ENCODE results near the gene MCF2L. TPM values are rescaled to one million over a fixed set of nuclear protein-coding genes. Genes with fewer than 3 reads are reported as not detected.

The MCF2L gene
- total and polyA plus RNA-seq, 9 of the 15 experiments (the other 6 are each of a cell fraction or from before 2014, with no cell fraction given), result 0.05 to 0.25 (median 0.18) TPM; not detected in 5

- Histone ChIP-seq H3K4me2 (ENCODE audit: insufficient read depth, low read length) (no peak overlapping the region), H3K27me3 (ENCODE audit: control insufficient read depth in 2 of 2, insufficient read depth in 2 of 2, low read length in 2 of 2) (peaks cover 27 to 60% of the 10 kb centered on the region in 2 experiments), H3K9me3 (replicated peaks; ENCODE audit: control insufficient read depth, insufficient read depth, low read depth, low read length) (no peaks in the 10 kb centered on the region), H3K4me3 (no peak overlapping the region), H3K9ac (ENCODE audit: insufficient read depth in 1 of 2, low read depth in 2 of 2, low read length in 2 of 2) (no peak overlapping the region), H2AFZ (ENCODE audit: low read depth, low read length) (no peak overlapping the region), H3K9me1 (ENCODE audit: control insufficient read depth, insufficient read depth, low read length) (no peaks in the 10 kb centered on the region), H3K4me1 (replicated peaks in 1 of 2; ENCODE audit: control insufficient read depth in 2 of 2, insufficient read depth in 2 of 2, low read length in 2 of 2) (peaks cover 0 to 14% of the 10 kb centered on the region in 2 experiments; a peak in 2 of 5 replicates), H3K79me2 (ENCODE audit: control insufficient read depth, insufficient read depth, low read length) (no peaks in the 10 kb centered on the region), H3K36me3 (ENCODE audit: control insufficient read depth, insufficient read depth, low read length) (no peaks in the 10 kb centered on the region), H4K20me1 (replicated peaks; ENCODE audit: control insufficient read depth, insufficient read depth, low read length) (no peaks in the 10 kb centered on the region), H3K27ac (ENCODE audit: extremely low read depth, low read depth, low read length) (no peak overlapping the region)
- 0% methylated on average over 1 of the region's 1 CpG for WGBS (ENCODE audit: insufficient coverage, low coverage, missing lambda C conversion rate)
- ATAC-seq (no peak), FAIRE-seq (no peak), DNase-seq (ENCODE audit: extremely low read depth in 1 of 4, low spot score in 3 of 4) (no peak)
- ChIA-PET CTCF (ENCODE audit: low intra/inter-chr PET ratio) (no interaction called here), POLR2A (interaction anchor here (0.7 kb wide), 1 partner anchor 89 kb away, joined by 4 read pairs; no protein-coding TSS in a partner anchor)
- intact Hi-C loops (cut with micrococcal nuclease) (no loop called here), in situ Hi-C loops (cut with MboI) (no loop called here)
- BruUV-seq (replicated peaks), result no TSS peak
- TF ChIP-seq IFI16 (CRISPR knock-in tag; IDR thresholded peaks at IDR 0.05), result no peak
- peak; percentile 41; the same call in 1 of the 2 replicates for TF ChIP-seq EGR1 (conservative IDR thresholded peaks at IDR 0.05)
Observed at GRCh38 chr13:112972258-112972657, 3.2 kb downstream of the MCF2L start.

GRCh38 chr13:112972867-112973576 lies 4.0 kb downstream of the MCF2L start:
- BruUV-seq (replicated peaks), result no TSS peak
- DNase-seq (ENCODE audit: extremely low read depth in 1 of 4, low spot score in 3 of 4) (no peak), ATAC-seq (no peak), FAIRE-seq (no peak)
- Histone ChIP-seq H3K9ac (ENCODE audit: insufficient read depth in 1 of 2, low read depth in 2 of 2, low read length in 2 of 2) (no peak overlapping the region), H3K27ac (ENCODE audit: extremely low read depth, low read depth, low read length) (no peak overlapping the region), H3K27me3 (ENCODE audit: control insufficient read depth in 2 of 2, insufficient read depth in 2 of 2, low read length in 2 of 2) (peaks cover 27 to 67% of the 10 kb centered on the region in 2 experiments), H3K4me3 (no peak overlapping the region), H3K4me2 (ENCODE audit: insufficient read depth, low read length) (no peak overlapping the region), H4K20me1 (replicated peaks; ENCODE audit: control insufficient read depth, insufficient read depth, low read length) (no peaks in the 10 kb centered on the region), H2AFZ (ENCODE audit: low read depth, low read length) (no peak overlapping the region), H3K4me1 (replicated peaks in 1 of 2; ENCODE audit: control insufficient read depth in 2 of 2, insufficient read depth in 2 of 2, low read length in 2 of 2) (peaks cover 0 to 14% of the 10 kb centered on the region in 2 experiments; a peak in 2 of 5 replicates), H3K9me1 (ENCODE audit: control insufficient read depth, insufficient read depth, low read length) (no peaks in the 10 kb centered on the region), H3K36me3 (ENCODE audit: control insufficient read depth, insufficient read depth, low read length) (no peaks in the 10 kb centered on the region), H3K79me2 (ENCODE audit: control insufficient read depth, insufficient read depth, low read length) (no peaks in the 10 kb centered on the region), H3K9me3 (replicated peaks; ENCODE audit: control insufficient read depth, insufficient read depth, low read depth, low read length) (no peaks in the 10 kb centered on the region)
- 0% methylated on average over 15 of the region's 19 CpGs for WGBS (ENCODE audit: insufficient coverage, low coverage, missing lambda C conversion rate)
- ChIA-PET CTCF (ENCODE audit: low intra/inter-chr PET ratio) (no interaction called here), POLR2A (interaction anchor here (0.7 kb wide), 1 partner anchor 89 kb away, joined by 4 read pairs; no protein-coding TSS in a partner anchor)
- intact Hi-C loops (cut with micrococcal nuclease) (no loop called here), in situ Hi-C loops (cut with MboI) (no loop called here)
- TF ChIP-seq NR1H2 (CRISPR knock-in tag; IDR thresholded peaks at IDR 0.05) (no peak), IRF9 (tag; IDR thresholded peaks at IDR 0.05) (no peak), ZNF212 (CRISPR knock-in tag; IDR thresholded peaks at IDR 0.05) (no peak), MEF2A (IDR thresholded peaks at IDR 0.05; ENCODE audit: control insufficient read depth, low read depth, low read length) (no peak), ZNF121 (CRISPR knock-in tag; conservative IDR thresholded peaks at IDR 0.05) (no peak), ZNF512 (tag; IDR thresholded peaks at IDR 0.05) (no peak), HMGXB4 (CRISPR knock-in tag; IDR thresholded peaks at IDR 0.05) (no peak), SRSF9 (IDR thresholded peaks at IDR 0.05; ENCODE audit: borderline replicate concordance, low read depth, low read length) (no peak), ZNF224 (CRISPR knock-in tag; IDR thresholded peaks at IDR 0.05) (no peak)

Data from K562 (cell line).